PC-9 (cell line): ENCODE measurements around the gene KRTAP19-8. TPM values are rescaled to one million over a fixed set of nuclear protein-coding genes. Genes with fewer than 3 reads are reported as not detected.

Experiments used
- BruUV-seq: library from RNA; stranded (reverse); fragments of 400-500 nt; replicated peaks from 2 replicates; lab custom pipeline; 2021; lab: Mats Ljungman, UMichigan
- CTCF ChIA-PET: fragments of 300-600 bp; sonication (Branson Sonifier 250); formaldehyde crosslinking; loops from one replicate; lab custom pipeline; 2022; ENCODE audit warnings: antibody characterized with exemption; lab: Charles Lee
- POLR2A ChIA-PET: fragments of 300-600 bp; sonication (Branson Sonifier 250); formaldehyde crosslinking; loops from one replicate; lab custom pipeline; 2022; ENCODE audit warnings: antibody characterized with exemption; ENCODE audit not compliant: unreplicated experiment; lab: Charles Lee
- DNase-seq, 2 experiments: peaks; one replicate each; pipeline versions ENCODE4 v3.0.0 to v3.0.0-alpha.2; 2015 to 2022; ENCODE audit warnings: mixed read lengths in 1 of 2
- H2AFZ ChIP-seq: fragments of 200-600 bp; sonication (generic); 2 replicates; pipeline ENCODE4 v1.8.1; 2017; ENCODE audit warnings: antibody characterized with exemption
- H3F3A ChIP-seq: fragments of 200-600 bp; sonication (generic); 2 replicates; pipeline ENCODE4 v1.8.1; 2017; ENCODE audit warnings: antibody characterized with exemption, mild to moderate bottlenecking, low read depth; ENCODE audit not compliant: insufficient read depth
- H3K27ac ChIP-seq: fragments of 200-600 bp; sonication (generic); 2 replicates; pipeline ENCODE4 v1.6.1; 2016; ENCODE audit warnings: mixed run types
- H3K27me3 ChIP-seq: fragments of 200-600 bp; sonication (generic); 2 replicates; pipeline ENCODE4 v1.6.1; 2016; ENCODE audit warnings: low read depth, mixed run types; ENCODE audit not compliant: insufficient read depth
- H3K36me3 ChIP-seq: fragments of 200-600 bp; sonication (generic); 2 replicates; pipeline ENCODE4 v1.6.1; 2016; ENCODE audit warnings: low read depth, mixed run types
- H3K4me1 ChIP-seq: fragments of 200-600 bp; sonication (generic); replicated peaks from 2 replicates; pipeline ENCODE4 v1.6.1; 2016; ENCODE audit warnings: mixed run types; ENCODE audit not compliant: insufficient read depth
- H3K4me2 ChIP-seq: fragments of 200-600 bp; sonication (generic); 2 replicates; pipeline ENCODE4 v1.6.1; 2017; ENCODE audit warnings: mixed run types
- H3K4me3 ChIP-seq: fragments of 200-600 bp; sonication (generic); 2 replicates; pipeline ENCODE4 v1.6.1; 2016; ENCODE audit warnings: mixed run types
- H3K79me2 ChIP-seq: fragments of 200-600 bp; sonication (generic); 2 replicates; pipeline ENCODE4 v1.6.1; 2017; ENCODE audit warnings: low read depth, mixed run types
- H3K9me2 ChIP-seq: fragments of 200-600 bp; sonication (generic); 2 replicates; pipeline ENCODE4 v1.8.1; 2017; ENCODE audit warnings: mild to moderate bottlenecking; ENCODE audit not compliant: insufficient read depth
- H3K9me3 ChIP-seq: fragments of 200-600 bp; sonication (generic); 2 replicates; pipeline ENCODE4 v1.8.1; 2016; ENCODE audit warnings: low read depth; ENCODE audit not compliant: insufficient read depth
- H4K20me1 ChIP-seq: fragments of 200-600 bp; sonication (generic); 2 replicates; pipeline ENCODE4 v1.8.1; 2017; ENCODE audit not compliant: insufficient read depth
- EZH2 ChIP-seq: fragments of 200-600 bp; sonication (generic); IDR thresholded peaks from 2 replicates; pipeline ENCODE4 v1.8.0; 2017; ENCODE audit warnings: antibody characterized with exemption, low read depth
- intact Hi-C: fragments of 100-400 bp; cut with micrococcal nuclease; formaldehyde crosslinking; loops from one replicate; pipeline ENCODE4 v1.10.0; 2022; ENCODE audit not compliant: unreplicated experiment
- total RNA-seq: library from RNA; stranded (reverse); gene quantifications from 2 replicates; pipeline ENCODE4 v1.2.3, GENCODE V29; 2021
- TF ChIP-seq, protein P1 (sequence below): fragments of 200-600 bp; sonication (generic); conservative IDR thresholded peaks from 2 replicates; pipeline ENCODE4 v1.6.1; 2017; ENCODE audit warnings: mixed run types, antibody characterized with exemption, mild to moderate bottlenecking, moderate library complexity

The KRTAP19-8 gene
- total RNA-seq, 1 experiment from 2014 or later = not detected

DNA sequence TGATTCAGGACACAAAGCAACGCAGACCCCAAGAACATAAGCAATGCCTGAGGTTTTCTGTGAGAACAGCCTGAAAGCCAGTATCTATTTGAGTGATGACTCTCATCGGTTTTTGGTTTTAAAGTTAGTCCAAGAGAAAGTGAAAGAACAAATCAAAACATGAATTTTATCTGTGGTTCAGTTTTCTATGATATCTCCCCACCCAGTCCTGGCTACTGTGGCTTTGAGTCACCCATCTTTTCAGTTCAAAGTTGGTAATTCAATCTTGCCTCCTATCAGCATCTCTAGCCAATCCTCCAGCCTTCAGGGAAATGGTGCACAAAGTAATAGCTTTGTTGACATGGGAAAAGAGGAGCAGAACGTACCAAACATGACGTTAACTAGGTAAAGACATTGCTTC is 40.5 kb upstream of the KRTAP19-8 start:
- H3K36me3 ChIP-seq = no peaks in the 10 kb centered on the region
- no peak overlapping the region for H2AFZ ChIP-seq
- H3K79me2 ChIP-seq = no peaks in the 10 kb centered on the region
- no peak overlapping the region for H3K4me3 ChIP-seq
- H3K27ac ChIP-seq = no peak overlapping the region
- no peaks in the 10 kb centered on the region for H3K9me2 ChIP-seq
- no peak overlapping the region for H3K4me2 ChIP-seq
- DNase-seq = no peak
- H3F3A ChIP-seq = no peaks in the 10 kb centered on the region
- ChIA-PET POLR2A (no interaction called here), CTCF (no interaction called here)
- intact Hi-C loops = no loop called here
- no TSS peak for BruUV-seq
- H3K27me3 ChIP-seq = peaks cover 35% of the 10 kb centered on the region
- TF ChIP-seq EZH2 = no peak
- TF ChIP-seq, protein P1, sequence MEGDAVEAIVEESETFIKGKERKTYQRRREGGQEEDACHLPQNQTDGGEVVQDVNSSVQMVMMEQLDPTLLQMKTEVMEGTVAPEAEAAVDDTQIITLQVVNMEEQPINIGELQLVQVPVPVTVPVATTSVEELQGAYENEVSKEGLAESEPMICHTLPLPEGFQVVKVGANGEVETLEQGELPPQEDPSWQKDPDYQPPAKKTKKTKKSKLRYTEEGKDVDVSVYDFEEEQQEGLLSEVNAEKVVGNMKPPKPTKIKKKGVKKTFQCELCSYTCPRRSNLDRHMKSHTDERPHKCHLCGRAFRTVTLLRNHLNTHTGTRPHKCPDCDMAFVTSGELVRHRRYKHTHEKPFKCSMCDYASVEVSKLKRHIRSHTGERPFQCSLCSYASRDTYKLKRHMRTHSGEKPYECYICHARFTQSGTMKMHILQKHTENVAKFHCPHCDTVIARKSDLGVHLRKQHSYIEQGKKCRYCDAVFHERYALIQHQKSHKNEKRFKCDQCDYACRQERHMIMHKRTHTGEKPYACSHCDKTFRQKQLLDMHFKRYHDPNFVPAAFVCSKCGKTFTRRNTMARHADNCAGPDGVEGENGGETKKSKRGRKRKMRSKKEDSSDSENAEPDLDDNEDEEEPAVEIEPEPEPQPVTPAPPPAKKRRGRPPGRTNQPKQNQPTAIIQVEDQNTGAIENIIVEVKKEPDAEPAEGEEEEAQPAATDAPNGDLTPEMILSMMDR = no peak
- no peaks in the 10 kb centered on the region for H3K9me3 ChIP-seq
- no peaks in the 10 kb centered on the region for H4K20me1 ChIP-seq
- H3K4me1 ChIP-seq = no peaks in the 10 kb centered on the region

DNA sequence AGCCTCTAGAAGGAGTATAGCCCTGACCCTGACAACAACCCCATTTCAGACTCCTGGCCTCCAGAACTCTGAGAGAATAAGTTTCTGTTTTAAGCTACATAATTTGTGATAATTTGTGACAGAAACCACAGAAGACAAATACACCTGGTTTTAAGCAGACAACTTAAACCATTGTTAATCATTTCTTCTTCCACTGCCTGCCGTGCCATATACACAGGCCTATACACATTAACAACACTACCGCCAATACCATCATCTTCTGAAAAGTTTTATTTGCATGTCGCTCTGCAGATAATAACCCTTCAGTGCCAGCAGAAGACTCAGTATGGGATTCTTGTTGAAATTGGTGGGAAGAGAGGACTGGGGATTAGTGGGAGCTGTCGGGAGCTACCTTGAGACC is 39.9 kb upstream of the KRTAP19-8 start:
- no peak for TF ChIP-seq EZH2
- Histone ChIP-seq H3K4me3 (no peak overlapping the region), H3K27ac (no peak overlapping the region), H3K79me2 (no peaks in the 10 kb centered on the region), H3K27me3 (peaks cover 33% of the 10 kb centered on the region), H3K9me2 (no peaks in the 10 kb centered on the region), H2AFZ (no peak overlapping the region), H3K4me2 (no peak overlapping the region), H3K4me1 (no peaks in the 10 kb centered on the region), H3K36me3 (no peaks in the 10 kb centered on the region), H3F3A (no peaks in the 10 kb centered on the region), H3K9me3 (no peaks in the 10 kb centered on the region), H4K20me1 (no peaks in the 10 kb centered on the region)
- POLR2A ChIA-PET = no interaction called here
- BruUV-seq = no TSS peak
- intact Hi-C loops = no loop called here
- DNase-seq = no peak
- CTCF ChIA-PET = no interaction called here

DNA sequence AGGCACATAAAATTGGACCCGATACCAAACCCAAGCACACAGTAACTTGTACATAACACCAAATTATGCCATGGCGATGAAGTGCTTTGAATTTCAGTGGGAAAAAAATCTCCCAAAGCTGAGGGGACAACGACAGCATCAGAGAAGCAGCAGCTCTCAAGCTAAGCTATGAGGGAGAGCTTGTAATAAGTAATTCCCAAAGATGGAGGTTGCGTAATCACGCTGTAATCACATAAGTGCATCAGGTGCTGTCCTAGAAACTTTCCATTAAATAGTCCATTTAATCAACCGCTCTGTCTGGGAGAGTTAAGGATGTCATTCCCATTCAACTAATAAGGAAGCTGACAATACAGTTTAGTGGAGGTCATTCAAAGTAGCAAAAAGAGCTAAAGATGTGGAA is 37.6 kb upstream of the KRTAP19-8 start:
- intact Hi-C loops = no loop called here
- POLR2A ChIA-PET = no interaction called here
- DNase-seq = no peak

More for the DNA sequence above, 37.6 kb upstream of the KRTAP19-8 start:
- CTCF ChIA-PET = no interaction called here
- Histone ChIP-seq H3F3A (no peaks in the 10 kb centered on the region), H3K4me1 (no peaks in the 10 kb centered on the region), H3K27me3 (peaks cover 17% of the 10 kb centered on the region), H3K9me2 (no peaks in the 10 kb centered on the region), H3K36me3 (no peaks in the 10 kb centered on the region), H4K20me1 (no peaks in the 10 kb centered on the region), H3K4me2 (no peak overlapping the region), H3K9me3 (no peaks in the 10 kb centered on the region), H3K79me2 (no peaks in the 10 kb centered on the region), H2AFZ (no peak overlapping the region), H3K27ac (no peak overlapping the region), H3K4me3 (no peak overlapping the region)
- TF ChIP-seq, protein P1 = no peak
- TF ChIP-seq EZH2 = no peak
- BruUV-seq = no TSS peak
